GM19043 (cell line): Measurements from ENCODE around the gene VSIG2.
A peak's percentile ranks its signal among the peaks of the same experiment; 100 is the strongest.
"Not testable (repeated sequence)": the region's sequence is repeated elsewhere in the genome, so short reads cannot be mapped to it uniquely, and the experiment has no call there.

Experiments
- ATAC-seq: cut with Tn5 transposase; IDR thresholded peaks from one replicate; pipeline ENCODE4 v1.9.1; 2021; ENCODE audit warnings: low read depth; ENCODE audit not compliant: unreplicated experiment

Gene VSIG2

GRCh38 chr11:124751741-124752470 lies at the start of gene VSIG2:
Gene VSIG2, minus strand, starts transcription at chr11:124752255. Its CDS starts 118 bp downstream, at chr11:124752137.
- ATAC-seq, result no peak

- ATAC-seq, result no peak
Observed at GRCh38 chr11:124801014-124801413, 49.0 kb upstream of the VSIG2 start.

- ATAC-seq, result peak; percentile 86
Observed at GRCh38 chr11:124800226-124800929, 48.3 kb upstream of the VSIG2 start, which contains the start of gene MSANTD2. Gene MSANTD2, minus strand, starts transcription at chr11:124800406. Its CDS starts 26 bp downstream, at chr11:124800380.

GRCh38 chr11:124799348-124800225 lies 47.5 kb upstream of the VSIG2 start:
- peak; percentile 29 for ATAC-seq

- ATAC-seq, result no peak
Observed at GRCh38 chr11:124798991-124799347, 46.9 kb upstream of the VSIG2 start.

GRCh38 chr11:124796312-124796711 lies 44.3 kb upstream of the VSIG2 start:
- no peak for ATAC-seq

- ATAC-seq, result peak; percentile 47
Observed at GRCh38 chr11:124793466-124794278, 41.6 kb upstream of the VSIG2 start.

GRCh38 chr11:124791626-124792341 lies 39.7 kb upstream of the VSIG2 start:
- ATAC-seq, result peak; percentile 68

GRCh38 chr11:124788521-124788920 lies 36.5 kb upstream of the VSIG2 start:
- ATAC-seq, result no peak

- ATAC-seq, result no peak
Observed at GRCh38 chr11:124784051-124784450, 32.0 kb upstream of the VSIG2 start.

GRCh38 chr11:124783002-124783401 lies 30.9 kb upstream of the VSIG2 start:
- ATAC-seq, result no peak

GRCh38 chr11:124779568-124779967 lies 27.5 kb upstream of the VSIG2 start:
- ATAC-seq, result no peak

GRCh38 chr11:124778281-124778680 lies 26.2 kb upstream of the VSIG2 start:
- no peak for ATAC-seq

GRCh38 chr11:124776865-124777645 lies 25.0 kb upstream of the VSIG2 start:
- no peak for ATAC-seq

- ATAC-seq, result not testable (repeated sequence)
Observed at GRCh38 chr11:124770959-124771358, 18.9 kb upstream of the VSIG2 start.

- no peak for ATAC-seq
Observed at GRCh38 chr11:124769806-124770774, 18.0 kb upstream of the VSIG2 start.

- ATAC-seq, result no peak
Observed at GRCh38 chr11:124768914-124769313, 16.9 kb upstream of the VSIG2 start.

GRCh38 chr11:124766156-124766555 lies 14.1 kb upstream of the VSIG2 start:
- ATAC-seq, result no peak
